NB4 (cell line): Measurements from ENCODE around the gene ARHGAP23.

Experiments
- CTCF ChIP-seq: IDR thresholded peaks from one replicate; pipeline ENCODE4 v1.5.1; 2012; ENCODE audit warnings: low read depth, low read length
- MAX ChIP-seq: IDR thresholded peaks from 2 replicates; pipeline ENCODE4 v1.6.1; 2011; ENCODE audit warnings: low read depth, low read length
- MYC ChIP-seq: IDR thresholded peaks from 2 replicates; pipeline ENCODE4 v1.6.1; 2011; ENCODE audit warnings: low read depth, low read length
- POLR2A ChIP-seq: IDR thresholded peaks from 2 replicates; pipeline ENCODE4 v1.6.1; 2011; ENCODE audit warnings: mild to moderate bottlenecking; ENCODE audit not compliant: insufficient read length; ENCODE audit errors: extremely low read depth

- TF ChIP-seq CTCF, result no peak
- no peak for TF ChIP-seq MYC
- TF ChIP-seq MAX, result no peak
- TF ChIP-seq POLR2A, result no peak
Measured at GRCh38 chr17:38507921-38508569, 79.8 kb downstream of the ARHGAP23 start.
